HG03460 (cell line): ENCODE measurements around the gene USP54.
"Not testable (repeated sequence)": the region's sequence is repeated elsewhere in the genome, so short reads cannot be mapped to it uniquely, and the experiment has no call there.

ENCODE experiments used
- ATAC-seq: cut with Tn5 transposase; IDR thresholded peaks from one replicate; pipeline ENCODE4 v1.9.1; 2021; ENCODE audit not compliant: unreplicated experiment

USP54 gene

DNA sequence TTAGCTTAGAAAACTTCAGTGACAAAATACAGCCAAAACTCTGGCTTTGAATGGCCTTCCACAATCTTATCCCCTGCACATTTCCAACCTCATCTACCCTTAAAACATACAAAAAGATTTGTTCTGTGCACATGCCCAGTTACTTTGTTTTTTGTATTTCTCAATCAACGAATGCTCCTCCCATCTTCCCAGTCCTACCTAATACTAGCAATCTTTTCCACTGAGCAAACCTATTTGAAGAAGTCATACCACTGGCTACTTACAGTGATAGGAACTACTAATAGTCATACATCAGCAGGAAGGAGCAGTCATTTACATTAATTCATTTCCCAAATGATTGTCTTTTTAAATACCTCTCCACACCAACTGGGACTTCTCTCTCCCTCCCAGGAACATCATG, 2.5 kb downstream of the USP54 start:
- no peak for ATAC-seq

DNA sequence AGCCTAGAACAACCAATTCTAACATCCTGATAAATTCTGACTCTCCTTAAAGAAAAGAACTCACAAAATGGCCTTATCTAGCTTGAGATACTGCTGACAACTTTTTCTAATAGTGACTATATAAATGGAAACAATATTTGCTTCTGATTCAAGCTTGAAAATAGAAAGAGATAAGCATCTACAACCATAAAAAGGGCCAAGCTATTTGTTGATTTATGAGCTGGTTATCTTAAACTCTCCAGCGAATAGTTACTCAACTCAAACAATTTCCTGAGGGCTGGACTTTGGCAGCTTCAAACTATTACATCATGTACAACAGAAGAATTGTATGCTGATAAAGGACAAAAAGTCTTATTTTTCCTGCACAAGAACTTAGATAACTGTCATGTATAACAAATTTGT, 4.6 kb downstream of the USP54 start:
- ATAC-seq: no peak

DNA sequence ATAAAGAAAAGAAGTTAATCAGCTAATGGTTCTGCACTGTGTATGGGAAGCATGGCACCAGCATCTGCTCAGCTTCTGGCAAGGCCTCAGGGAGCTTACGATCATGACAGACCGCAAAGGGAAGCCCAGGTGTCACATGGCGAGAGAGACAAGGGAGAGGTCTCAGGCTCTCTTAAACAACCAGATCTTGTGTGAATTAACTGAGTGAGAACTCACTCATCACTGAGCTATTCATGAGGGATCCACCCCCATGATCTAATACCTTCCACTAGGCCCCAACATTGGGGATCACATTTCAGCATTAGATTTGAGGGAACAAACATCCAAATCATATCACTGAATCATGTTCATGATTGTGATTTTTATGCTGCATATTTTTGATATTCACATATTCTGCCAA, 5.8 kb downstream of the USP54 start:
- no peak for ATAC-seq

DNA sequence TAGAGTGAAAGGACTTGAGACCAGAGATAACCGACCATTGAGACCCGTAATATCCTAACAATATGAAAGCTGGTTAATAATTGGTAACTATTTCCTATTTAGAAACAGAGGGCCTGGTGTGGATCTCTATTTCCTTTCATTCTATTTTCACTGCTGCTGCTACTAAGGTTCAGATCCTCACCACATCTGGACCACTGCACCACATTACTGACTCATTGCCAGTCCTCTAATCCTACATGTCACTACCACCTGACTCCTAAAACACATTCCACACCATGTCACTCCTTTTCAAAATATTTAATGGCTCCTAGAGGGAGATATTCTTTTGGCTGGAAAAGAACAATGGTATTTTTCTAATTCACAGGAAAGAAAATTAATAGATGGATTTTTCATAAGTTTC, 6.4 kb downstream of the USP54 start:
- no peak for ATAC-seq

DNA sequence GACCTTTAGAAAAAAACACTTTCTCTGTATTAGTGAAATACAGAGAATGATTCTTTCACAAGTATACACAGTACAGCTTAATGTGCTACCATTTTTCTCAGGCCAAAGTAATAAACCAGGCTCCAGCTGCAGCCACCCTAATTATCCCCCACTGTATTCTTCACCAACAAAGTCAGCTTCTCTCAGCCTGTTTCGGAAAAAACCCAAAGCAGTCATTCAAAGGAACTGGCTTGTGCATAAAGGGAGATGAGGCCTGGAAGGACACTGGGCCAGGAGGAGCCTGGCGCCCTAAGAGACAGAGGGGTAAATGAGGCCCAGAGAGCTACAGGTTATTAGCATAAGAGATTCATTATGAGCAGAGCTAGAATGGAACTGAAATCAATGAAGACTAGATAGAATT, 9.2 kb downstream of the USP54 start:
- no peak for ATAC-seq

DNA sequence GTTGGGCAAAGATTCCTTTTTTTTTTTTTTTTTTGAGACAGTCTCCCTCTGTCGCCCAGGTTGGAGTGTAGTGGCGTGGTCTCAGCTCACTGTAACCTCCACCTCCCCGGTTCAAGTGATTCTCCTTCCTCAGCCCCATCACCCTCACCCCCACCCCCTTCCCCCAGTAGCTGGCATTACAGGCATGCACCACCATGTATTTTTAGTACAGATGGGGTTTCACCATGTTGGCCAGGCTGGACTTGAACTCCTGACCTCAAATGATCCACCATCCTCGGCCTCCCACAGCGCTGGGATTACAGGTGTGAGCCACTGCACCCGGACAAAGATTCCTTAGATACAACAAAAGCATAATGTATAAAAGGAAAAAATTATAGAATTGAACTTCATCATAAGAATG, 12.2 kb downstream of the USP54 start:
- ATAC-seq: not testable (repeated sequence)

DNA sequence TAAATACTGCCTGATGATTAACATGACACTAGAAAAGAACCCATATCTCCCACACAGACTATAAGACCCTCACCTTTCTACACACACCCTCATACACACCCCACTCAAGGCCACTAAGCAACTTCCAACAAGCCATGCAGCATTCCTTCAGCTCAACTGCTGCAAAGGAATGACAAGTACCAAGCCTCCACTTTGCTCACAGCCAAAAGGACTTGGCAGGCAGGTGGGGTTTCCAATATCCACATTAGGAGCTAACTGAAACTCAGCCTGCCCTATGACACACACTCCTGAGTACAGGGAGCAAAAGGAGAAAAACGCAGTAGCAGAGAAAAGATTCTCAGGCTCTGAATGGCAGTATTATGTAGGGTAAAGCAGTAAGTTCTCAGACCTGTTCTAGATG, 13.4 kb downstream of the USP54 start:
- ATAC-seq: no peak

DNA sequence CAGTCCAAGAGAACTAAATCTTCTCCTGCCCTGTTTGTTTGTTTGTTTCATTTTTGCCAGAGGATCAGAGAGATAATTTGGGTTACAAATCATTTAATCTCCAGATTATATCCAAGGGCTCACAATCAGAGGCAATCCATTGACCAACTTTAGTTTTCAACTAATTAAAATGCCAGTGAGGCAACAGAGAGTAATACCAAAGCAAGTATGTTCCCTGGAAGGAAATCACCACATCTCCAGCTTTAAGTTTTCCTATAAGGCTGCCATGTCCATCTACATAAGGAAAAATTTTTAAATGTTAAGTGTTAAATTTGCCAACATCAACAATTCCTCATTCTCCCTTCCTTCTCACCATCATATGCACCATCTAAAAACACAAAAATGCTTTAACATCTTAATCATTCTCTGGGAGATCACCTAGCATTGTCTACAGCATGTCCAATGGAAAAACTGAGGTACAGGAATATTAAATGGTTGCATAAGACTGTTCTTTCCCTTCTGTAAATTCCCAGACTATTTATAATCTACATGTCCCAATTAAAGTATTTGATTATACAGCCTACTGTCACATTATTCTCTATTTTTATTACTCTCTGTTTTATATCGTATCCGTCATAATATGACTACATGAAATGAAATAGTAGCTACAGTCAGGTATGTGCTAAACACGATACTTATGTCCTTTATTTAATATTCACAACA, 14.1 kb downstream of the USP54 start:
- no peak for ATAC-seq

DNA sequence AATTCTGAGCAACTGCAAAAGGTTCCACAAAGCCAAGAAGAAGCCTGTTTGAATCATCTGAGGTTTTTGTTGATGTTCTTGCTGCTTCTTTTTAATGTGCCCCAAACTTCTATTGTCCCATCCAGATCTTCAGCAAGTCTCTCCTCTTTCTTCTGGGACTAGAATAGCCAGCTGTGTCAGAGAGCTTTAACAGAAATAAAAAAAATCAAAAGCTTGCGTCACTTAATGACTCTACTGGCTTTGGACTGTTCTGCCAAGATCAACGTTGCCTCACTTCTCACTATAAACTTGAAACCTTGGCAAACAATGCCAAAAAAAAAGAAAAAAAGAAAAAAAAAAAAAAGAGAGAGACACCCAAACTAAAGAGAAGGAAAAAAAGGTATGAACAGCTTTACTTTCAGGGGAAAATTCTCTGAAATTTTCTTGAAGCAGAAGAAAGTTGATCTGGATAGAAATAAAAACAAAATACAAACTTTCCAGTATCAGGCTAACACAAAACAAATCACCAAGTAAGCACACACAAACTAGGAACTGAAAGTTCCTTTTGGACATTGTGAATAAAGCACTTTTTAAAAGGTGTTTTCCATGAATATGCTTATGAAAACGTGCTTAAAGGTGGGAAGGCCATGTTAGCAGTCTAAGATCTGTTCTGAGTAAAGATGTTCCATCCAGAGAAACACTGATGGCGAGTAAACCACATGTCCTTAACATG, 14.8 kb downstream of the USP54 start:
- no peak for ATAC-seq

DNA sequence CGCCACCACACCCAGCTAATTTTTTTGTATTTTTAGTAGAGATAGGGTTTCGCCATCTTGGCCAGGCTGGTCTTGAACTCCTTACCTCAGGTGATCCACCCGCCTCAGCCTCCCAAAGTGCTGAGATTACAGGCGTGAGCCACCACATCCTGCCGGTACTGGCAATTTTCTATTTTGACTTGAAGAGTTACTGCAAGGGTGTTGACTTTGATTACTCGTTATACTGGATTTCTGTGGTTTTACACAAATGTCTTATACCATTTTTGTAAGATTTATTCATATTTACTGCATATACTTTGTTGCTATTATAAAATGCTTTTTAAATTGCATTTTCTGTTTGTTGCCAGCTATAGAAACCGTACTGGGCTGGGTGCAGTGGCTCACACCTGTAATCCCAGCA, 24.1 kb downstream of the USP54 start:
- not testable (repeated sequence) for ATAC-seq

DNA sequence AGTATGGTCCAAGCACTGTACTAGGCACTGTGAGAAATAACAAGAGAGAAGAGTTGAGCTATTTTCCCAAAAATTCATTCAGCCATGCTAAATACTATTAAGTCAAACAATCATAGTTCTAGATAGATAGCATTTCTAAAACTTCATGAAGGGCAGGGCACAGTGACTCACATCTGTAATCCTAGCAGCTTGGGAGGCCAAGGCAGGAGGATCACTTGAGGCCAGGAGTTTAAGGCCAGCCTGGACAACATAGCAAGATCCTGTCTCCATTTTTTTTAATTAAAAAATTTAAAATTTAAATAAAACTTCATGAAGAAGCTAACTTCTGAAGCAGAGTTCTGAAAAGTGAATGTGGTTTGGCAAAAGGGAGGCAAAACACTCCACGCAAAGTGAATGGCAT, 29.9 kb downstream of the USP54 start:
- ATAC-seq: no peak

DNA sequence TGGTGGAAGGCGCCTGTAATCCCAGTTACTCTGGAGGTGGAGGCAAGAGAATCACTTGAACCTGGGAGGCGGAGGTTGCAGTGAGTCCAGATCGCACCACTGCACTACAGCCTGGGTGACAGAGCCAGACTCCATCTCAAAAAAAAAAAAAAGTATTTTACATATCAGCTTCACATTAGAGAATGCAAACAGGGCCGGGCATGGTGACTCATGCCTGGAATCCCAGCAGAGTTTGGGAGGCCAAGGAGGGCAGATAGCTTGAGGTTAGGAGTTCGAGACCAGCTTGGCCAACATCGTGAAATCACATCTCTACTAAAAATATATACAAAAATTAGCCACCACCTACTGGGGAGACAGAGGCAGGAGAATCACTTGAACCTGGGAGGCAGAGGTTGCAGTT, 31.6 kb downstream of the USP54 start:
- no peak for ATAC-seq

DNA sequence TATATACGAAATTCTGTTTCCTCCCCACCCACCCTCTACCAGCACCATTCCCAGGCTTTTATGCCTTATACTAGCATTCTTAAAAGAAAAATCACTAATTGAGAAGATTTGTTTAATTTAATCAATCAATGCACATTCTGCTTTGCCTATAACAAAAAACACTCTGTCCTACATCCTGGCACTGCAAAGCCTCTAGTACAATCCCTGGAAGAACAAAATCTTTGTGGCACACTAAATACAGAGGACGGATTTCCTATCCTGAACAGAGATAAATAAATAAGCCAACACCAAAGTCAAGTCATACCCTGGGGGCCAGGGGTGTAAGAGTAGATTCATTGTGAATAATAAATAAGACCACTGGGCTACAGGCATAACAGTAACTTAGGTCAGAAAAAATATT, 34.3 kb downstream of the USP54 start:
- ATAC-seq: no peak

DNA sequence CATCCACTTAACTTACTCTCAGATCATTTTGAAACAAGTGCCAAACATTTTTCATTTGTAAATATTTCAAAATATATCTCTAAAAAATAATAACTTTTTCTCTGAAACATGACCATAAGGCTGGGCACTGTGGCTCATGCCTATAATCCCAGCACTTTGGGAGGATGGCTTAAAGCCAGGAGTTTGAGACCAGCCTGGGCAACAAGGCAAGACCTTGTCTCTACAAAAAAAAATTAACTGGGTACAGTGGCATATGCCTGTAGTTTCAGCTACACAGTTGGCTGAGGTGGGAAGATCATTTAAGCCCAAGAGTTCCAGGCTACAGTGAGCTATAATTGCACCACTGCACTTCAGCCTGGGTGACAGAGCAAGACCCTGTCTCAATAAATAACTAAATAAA, 36.4 kb downstream of the USP54 start:
- ATAC-seq: no peak

DNA sequence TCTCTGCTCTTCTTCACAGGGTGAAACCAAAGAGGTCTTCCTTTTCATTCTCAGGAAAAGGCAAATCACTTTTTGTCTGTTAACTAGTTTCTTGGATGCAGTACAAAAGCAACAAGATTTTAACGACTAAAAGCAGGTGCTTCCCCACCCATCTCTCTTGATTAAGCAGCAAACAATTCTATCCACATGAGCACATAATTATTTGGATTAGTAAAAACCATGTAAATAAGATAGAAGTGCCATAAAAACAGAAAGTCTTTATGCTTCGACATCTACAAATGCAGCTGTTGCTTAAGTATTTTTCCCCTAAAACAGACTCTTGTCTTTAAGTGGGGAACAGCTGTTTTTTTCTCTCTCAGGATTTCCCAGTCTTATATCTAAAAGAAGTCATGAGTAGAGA, 37.4 kb downstream of the USP54 start:
- no peak for ATAC-seq

DNA sequence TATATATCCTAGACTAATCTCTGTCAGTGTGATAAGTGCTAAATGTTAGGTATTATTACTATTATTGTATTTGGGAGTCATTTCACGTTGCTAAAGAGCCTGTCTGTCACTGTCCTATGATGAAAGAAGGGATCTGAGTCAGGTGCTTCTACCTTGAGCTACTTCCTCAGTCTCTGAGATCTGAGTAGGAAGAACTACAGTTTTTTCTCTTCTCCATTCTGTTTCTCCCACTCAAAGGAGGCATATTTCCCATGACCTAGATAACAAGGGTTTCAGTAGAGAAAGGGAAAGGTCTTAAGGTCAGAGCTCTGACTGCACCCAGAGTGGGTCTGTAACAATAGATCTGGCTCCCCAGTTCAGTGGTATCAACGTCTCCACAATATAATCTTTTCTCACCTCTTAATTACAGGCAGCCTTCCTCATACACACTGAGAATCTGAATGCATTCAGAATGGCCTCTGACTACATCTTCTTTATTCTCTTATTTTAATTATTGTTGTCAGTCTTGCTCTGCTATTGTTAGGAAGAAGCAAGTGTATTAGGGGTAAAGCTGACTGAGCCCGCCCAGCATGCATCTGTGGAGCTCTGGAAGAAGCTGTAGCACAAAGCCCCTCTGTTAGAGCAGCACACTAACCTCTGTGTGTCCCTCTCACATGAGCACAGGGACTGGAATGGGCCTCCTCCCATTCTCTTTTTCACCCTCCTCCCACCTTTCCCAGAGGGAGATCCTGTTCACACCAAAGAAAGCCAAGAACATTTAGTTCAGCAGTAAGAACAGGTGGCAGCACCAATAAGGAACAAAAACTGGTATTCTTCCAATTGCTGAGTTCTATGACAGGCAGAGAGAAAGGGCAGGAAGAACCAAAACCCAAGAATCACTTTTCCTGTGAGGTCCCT, 38.1 kb downstream of the USP54 start:
- ATAC-seq: no peak

DNA sequence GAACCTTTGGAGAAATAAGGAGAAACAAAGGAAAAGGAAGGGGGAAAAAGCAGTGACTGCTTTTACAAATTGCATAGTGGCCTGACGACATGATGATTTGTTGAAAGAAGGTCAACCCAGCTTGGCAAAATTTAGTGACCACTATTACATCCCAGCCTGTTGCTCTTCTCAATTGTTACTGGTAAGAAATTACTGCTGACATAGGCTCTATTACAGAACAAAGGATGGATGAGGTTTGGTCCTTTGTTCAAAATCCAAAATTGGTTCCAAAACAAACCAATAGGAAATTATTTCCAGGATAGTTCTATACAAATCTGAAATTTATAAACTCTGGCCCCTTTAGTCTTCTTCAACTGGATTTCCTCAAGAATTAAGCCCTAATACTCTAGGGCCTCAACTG, 39.6 kb downstream of the USP54 start:
- ATAC-seq: no peak

DNA sequence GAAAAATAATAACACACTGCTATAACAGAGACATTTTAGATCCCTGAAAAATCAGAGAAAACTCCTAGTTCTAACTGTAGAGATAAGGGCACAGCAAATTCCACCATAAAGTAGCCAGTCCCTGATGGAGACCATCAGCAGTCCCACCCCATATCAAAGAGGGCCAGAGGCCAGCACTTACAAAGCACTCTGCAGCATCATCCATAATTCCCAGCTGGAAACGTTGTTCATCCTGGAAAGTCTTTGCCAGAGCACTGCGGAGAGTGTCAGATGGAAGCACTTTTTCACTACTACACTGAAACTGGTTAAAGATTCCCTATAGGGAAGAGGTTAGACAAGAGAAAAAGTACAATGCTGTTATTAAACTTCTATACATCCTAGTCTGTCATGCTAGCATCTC, 45.8 kb downstream of the USP54 start:
- ATAC-seq: no peak

DNA sequence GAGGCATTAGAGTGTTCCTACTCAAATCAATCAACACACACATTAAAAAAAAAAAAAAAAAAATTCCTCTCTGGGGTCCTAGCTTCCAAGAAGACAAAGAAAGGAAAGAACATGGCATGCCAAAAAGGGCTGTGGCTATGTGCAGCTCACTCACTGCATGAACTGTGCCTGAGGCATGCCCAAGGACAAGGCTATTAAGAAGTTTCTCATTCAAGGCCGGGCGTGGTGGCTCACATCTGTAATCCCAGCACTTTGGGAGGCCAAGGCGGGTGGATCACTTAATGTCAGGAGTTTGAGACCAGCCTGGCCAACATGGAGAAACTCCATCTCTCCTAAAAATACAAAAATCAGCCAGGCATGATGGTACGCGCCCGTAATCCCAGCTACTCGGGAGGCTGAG, 53.4 kb downstream of the USP54 start:
- no peak for ATAC-seq

DNA sequence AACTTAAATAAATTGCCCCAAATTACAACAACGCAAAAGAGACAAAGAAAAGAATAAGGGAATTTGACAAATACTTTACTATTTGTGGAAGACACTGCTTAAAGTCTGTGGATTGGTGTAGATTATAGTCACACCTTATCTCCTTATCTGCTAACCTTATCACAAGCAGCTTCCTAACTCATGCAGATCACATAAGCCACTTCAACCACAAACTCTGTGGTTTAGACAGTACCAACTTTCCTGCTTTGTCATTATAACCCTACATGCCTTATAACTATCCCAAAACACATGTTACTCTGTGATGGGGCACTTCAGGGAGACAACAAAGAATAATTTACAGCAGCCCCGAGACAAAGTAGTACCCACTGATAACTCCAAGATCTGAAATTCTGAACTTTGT, 53.9 kb downstream of the USP54 start:
- ATAC-seq: no peak

DNA sequence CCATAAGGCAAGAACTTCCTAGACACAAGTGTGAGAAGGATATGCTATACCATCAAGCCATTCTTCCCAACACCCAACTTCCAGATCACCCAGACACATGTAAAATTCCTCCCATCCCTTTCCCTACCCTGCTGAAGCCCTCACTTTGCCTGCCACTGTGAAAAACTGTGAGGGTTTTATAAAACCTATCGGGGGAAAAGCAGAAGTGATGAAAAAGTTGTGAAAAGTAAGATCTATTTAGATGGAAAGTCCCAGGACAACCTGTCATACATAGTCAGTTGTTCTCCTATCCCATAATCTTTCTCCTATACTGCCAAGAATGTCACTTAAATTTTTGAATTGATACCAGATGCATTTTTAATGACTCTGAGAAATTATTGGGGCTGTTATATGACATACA, 56.3 kb downstream of the USP54 start:
- ATAC-seq: no peak
